ENCODE data around the gene NINJ2.

- TF ChIP-seq REST (IDR thresholded peaks at IDR 0.05; ENCODE audit: low read depth, low read length), result no peak
- TF ChIP-seq, protein P1, sequence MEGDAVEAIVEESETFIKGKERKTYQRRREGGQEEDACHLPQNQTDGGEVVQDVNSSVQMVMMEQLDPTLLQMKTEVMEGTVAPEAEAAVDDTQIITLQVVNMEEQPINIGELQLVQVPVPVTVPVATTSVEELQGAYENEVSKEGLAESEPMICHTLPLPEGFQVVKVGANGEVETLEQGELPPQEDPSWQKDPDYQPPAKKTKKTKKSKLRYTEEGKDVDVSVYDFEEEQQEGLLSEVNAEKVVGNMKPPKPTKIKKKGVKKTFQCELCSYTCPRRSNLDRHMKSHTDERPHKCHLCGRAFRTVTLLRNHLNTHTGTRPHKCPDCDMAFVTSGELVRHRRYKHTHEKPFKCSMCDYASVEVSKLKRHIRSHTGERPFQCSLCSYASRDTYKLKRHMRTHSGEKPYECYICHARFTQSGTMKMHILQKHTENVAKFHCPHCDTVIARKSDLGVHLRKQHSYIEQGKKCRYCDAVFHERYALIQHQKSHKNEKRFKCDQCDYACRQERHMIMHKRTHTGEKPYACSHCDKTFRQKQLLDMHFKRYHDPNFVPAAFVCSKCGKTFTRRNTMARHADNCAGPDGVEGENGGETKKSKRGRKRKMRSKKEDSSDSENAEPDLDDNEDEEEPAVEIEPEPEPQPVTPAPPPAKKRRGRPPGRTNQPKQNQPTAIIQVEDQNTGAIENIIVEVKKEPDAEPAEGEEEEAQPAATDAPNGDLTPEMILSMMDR (IDR thresholded peaks at IDR 0.05), result no peak
- no peak for TF ChIP-seq POLR2AphosphoS5 (IDR thresholded peaks at IDR 0.05; ENCODE audit: low read depth, low read length)
- no peak for TF ChIP-seq JUND (IDR thresholded peaks at IDR 0.05)
- TF ChIP-seq USF1 (IDR thresholded peaks at IDR 0.05; ENCODE audit: borderline replicate concordance, low read depth), result no peak
- no peak for TF ChIP-seq TCF12 (IDR thresholded peaks at IDR 0.05)
- TF ChIP-seq YY1 (IDR thresholded peaks at IDR 0.05; ENCODE audit: low read depth), result no peak
Measured at GRCh38 chr12:532908-533565, 130.2 kb downstream of the NINJ2 start.
